IPS-18c (cell line): Measurements from ENCODE around the gene DACH2.
"Not testable (repeated sequence)": the region's sequence is repeated elsewhere in the genome, so short reads cannot be mapped to it uniquely, and the experiment has no call there.

Source experiments
- H3K4me3 ChIP-seq: 2 replicates; pipeline ENCODE4 v1.7.0; 2013; ENCODE audit warnings: low read depth, mild to moderate bottlenecking, low read length, moderate library complexity; ENCODE audit not compliant: insufficient read depth
- H3K9me3 ChIP-seq: one replicate; pipeline ENCODE4 v1.6.1; 2013; ENCODE audit warnings: mild to moderate bottlenecking, low read length, moderate library complexity; ENCODE audit not compliant: control insufficient read depth, insufficient read depth

Gene DACH2

DNA sequence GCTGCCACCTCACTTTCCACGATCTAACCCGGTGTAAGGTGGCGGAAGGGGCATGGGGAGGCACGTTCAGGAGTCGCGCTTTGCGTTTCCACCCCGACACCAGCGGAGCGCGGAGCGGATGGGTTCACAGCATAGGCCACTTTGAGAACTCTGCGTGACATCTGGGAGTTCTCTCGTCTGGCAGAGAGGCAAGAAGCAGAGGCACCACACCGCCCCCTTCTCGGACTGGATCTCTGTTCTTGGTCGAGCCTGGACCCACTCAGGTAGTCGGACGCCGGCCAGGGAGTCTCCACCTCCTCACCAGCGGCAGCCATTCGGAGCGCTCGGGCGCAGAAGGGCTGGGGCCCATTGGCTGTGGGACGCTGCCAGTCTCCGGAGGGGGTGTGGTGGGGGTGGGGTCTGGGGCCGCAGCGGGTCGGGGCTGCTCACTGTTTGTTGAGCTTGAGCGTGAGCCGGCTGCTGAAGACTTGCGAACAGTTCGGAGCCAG is at the start of gene DACH2:
TSS of gene DACH2 (plus strand) at position 428 of the 488 bp plus-strand sequence.
- Histone ChIP-seq H3K9me3 (no peaks in the 10 kb centered on the region), H3K4me3 (peak within 1 kb of the TSS; percentile 62)

DNA sequence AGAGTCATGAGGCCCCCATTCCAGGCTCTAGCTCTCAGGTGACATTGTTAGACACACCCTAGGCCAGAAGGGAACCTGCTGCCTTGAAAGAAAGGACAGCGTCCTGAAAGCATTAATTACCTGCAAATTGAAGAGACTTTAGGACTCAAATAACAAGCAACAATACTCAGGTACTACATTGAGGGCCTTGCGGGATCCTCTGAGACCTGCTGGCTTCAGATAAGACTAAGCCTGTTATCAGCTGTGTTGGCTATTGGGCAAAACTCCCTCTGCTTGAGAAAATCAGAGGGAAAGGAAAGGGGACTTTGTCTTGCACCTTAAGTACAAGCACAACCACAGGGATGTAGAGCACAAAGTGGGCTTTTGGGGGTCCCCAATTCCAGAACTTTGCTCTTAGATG is 45.9 kb upstream of the DACH2 start:
- no peaks in the 10 kb centered on the region for H3K9me3 ChIP-seq
- no peak overlapping the region for H3K4me3 ChIP-seq

DNA sequence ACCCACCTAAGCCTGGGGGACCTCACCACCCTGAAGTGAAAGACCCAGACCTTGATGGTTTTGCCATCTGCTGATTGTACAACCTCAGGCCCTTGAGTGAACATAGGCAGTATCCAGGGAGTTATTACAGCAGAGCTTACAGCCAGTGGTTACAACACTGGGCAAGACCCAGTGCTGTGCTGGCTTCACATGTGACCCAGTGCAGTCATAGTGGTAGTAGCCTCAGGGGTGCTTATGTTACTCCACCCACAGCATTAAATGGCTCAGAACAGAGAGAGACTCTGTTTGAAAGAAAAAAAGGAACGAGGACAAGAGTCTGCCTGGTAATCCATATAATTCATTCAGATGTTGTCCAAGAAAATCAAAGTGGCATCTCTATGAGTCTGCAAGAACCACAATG is 45.2 kb upstream of the DACH2 start:
- peaks cover 4% of the 10 kb centered on the region for H3K9me3 ChIP-seq
- no peak overlapping the region for H3K4me3 ChIP-seq

GRCh38 chrX:86104526-86104925 is 43.7 kb upstream of the DACH2 start:
- no peak overlapping the region for H3K4me3 ChIP-seq
- H3K9me3 ChIP-seq, result peaks cover 4% of the 10 kb centered on the region

DNA sequence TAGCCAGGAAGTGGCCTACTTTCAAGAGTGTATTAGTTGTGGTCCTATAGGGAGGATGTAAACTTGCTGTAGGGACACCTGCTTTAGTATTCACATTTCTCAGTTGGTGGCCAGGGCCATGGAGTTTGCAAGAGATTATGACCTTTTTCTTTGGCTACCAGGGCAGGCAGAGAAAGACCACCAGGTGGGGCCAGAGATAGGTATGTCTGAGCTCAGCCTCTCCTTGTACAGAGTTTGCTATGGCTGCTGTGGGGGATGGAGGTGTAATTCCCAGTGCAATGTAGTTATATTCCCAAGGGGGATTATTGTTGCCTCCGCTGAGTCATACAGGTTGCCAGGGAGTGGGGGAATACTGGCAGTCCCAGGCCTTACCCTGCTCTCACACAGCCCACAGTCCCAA is 26.3 kb upstream of the DACH2 start:
- H3K4me3 ChIP-seq, result no peak overlapping the region
- peaks cover 2% of the 10 kb centered on the region for H3K9me3 ChIP-seq

- Histone ChIP-seq H3K4me3 (no peak overlapping the region), H3K9me3 (no peaks in the 10 kb centered on the region)
Observed at GRCh38 chrX:86133761-86134160, 14.5 kb upstream of the DACH2 start.

- Histone ChIP-seq H3K9me3 (no peaks in the 10 kb centered on the region), H3K4me3 (no peak overlapping the region)
Observed at GRCh38 chrX:86137071-86137470, 11.2 kb upstream of the DACH2 start.

DNA sequence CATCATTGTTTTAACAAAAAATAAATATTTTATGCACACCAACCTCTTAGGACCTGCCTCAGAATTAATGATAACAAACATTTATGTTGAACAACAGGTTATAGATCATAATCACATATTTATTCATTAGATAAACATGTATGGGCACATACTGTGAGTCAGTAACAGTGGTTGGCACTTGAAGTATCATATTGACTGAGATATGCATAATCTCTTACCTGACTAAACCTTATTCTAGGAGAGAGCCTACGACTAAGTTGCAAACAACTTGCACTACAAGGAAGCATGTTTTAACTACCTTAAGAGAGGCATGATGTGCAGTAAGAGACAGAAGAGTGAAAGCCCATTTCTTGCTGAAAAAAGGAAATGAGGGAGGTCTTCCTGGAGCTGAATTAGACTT is 6.5 kb upstream of the DACH2 start:
- Histone ChIP-seq H3K4me3 (no peak overlapping the region), H3K9me3 (no peaks in the 10 kb centered on the region)

DNA sequence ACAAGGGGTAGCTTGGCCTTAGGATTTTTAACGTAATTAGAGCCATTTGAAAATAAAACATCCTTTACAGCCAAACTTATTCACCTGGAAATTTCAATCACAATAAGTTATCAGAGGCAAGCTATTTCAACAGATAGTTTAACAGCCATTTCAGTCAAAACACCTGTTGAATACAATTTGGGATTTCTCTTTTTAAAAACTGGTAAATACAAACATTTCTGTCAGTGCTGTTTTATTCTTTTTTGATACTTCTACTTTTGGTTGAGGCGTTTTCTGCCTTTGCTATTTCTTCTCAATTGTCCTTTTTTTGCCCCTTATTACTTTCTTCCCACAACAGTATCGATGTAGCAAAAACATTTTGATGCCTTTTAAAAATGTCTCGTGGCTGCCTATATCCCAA is 2.1 kb upstream of the DACH2 start:
- Histone ChIP-seq H3K9me3 (no peaks in the 10 kb centered on the region), H3K4me3 (no peak overlapping the region)

DNA sequence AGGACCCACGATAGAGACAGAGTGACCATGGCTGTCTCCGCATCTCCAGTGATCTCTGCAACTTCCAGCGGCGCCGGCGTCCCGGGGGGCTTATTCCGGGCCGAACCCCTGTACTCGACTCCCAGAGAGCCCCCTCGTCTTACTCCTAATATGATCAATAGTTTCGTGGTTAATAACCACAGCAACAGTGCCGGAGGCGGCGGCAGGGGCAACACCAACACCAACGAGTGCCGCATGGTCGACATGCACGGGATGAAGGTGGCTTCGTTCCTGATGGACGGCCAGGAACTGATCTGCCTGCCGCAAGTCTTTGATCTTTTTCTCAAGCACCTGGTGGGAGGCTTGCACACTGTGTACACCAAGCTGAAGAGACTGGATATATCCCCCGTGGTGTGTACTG is 343 bp downstream of the DACH2 start:
- peak overlapping the region; percentile 49 for H3K4me3 ChIP-seq

GRCh38 chrX:86149119-86149518 is 868 bp downstream of the DACH2 start:
- Histone ChIP-seq H3K9me3 (no peaks in the 10 kb centered on the region), H3K4me3 (peak overlapping the region; percentile 49)

More for the DNA sequence above, 343 bp downstream of the DACH2 start:
- no peaks in the 10 kb centered on the region for H3K9me3 ChIP-seq

- Histone ChIP-seq H3K9me3 (no peaks in the 10 kb centered on the region), H3K4me3 (no peak overlapping the region)
Observed at GRCh38 chrX:86154553-86154952, 6.3 kb downstream of the DACH2 start.

GRCh38 chrX:86171366-86171765 is 23.1 kb downstream of the DACH2 start:
- H3K9me3 ChIP-seq, result no peaks in the 10 kb centered on the region
- H3K4me3 ChIP-seq, result no peak overlapping the region

GRCh38 chrX:86178906-86179305 is 30.7 kb downstream of the DACH2 start:
- no peaks in the 10 kb centered on the region for H3K9me3 ChIP-seq
- no peak overlapping the region for H3K4me3 ChIP-seq

DNA sequence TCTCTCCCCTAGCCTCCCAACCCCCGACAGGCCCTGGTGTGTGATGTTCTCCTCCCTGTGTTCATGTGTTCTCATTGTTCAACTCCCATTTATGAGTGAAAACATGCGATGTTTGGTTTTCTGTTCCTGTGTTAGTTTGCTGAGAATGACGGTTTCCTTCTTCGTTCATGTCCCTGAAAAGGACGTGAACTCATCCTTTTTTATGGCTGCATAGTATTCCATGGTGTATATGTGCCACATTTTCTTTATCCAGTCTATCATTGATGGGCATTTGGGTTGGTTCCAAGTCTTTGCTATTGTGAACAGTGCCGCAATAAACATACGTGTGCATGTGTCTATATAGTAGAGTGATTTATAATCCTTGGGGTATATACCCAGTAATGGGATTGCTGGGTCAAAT is 33.1 kb downstream of the DACH2 start:
- not testable (repeated sequence) for H3K4me3 ChIP-seq

DNA sequence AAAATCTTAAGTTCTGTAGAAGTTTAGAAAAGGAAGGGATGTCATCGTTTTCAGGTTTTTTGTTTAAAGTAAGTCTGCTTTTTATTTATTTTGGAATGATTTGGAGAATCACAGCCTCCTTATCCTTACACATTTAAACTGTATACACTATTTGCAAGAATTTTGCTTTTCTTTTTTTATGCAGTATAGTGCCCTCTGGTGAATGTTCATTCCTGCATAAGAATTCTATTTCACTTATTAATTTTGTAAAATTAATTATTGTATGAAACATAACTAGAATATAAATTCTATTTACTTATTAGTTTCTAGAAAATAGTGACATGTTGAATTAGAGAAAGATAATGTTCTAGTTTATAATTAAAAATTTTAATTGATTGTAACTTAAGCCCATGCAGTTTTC is 44.6 kb downstream of the DACH2 start:
- H3K9me3 ChIP-seq, result no peaks in the 10 kb centered on the region

More for the DNA sequence above, 33.1 kb downstream of the DACH2 start:
- not testable (repeated sequence) for H3K9me3 ChIP-seq

DNA sequence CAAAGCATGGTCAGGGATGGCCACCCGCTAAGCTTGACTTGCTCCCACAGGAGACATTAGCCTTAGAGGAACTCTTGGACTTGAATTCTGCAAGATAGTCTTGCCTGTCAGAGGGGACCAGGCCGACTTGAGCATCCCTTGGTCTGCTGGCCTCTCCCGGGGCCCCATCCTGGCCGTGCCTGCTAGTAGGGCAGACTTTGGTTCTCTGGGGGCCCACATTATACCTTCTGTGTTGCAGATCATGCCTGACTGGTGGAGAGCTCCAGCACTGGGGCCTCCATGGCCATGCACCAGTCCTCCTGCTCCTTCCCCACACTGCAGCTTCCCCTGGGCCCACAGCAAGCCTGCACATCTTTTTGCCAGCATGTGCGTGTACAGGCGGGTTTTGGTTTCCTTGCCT is 46.5 kb downstream of the DACH2 start:
- H3K4me3 ChIP-seq, result no peak overlapping the region
- no peaks in the 10 kb centered on the region for H3K9me3 ChIP-seq

More for the DNA sequence above, 44.6 kb downstream of the DACH2 start:
- H3K4me3 ChIP-seq, result no peak overlapping the region

DNA sequence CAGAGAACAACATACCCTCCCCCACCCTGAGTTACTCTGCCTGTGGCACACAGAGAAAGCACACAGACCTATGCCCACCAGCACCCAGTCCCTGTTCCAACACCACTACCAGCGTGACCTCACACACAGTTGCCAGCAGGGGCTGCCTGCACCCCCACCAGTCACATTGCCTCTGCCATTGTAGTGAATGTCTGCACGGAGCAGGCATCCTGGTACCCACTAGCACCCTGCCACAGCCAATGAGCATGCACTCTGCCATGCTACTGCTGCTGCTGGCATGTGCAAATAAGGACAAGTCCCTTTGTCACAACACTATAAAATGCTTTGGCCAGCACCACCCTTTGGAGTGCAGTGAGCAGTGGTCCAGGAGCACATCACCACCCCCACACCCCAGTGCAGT is 47.1 kb downstream of the DACH2 start:
- Histone ChIP-seq H3K9me3 (no peaks in the 10 kb centered on the region), H3K4me3 (no peak overlapping the region)

DNA sequence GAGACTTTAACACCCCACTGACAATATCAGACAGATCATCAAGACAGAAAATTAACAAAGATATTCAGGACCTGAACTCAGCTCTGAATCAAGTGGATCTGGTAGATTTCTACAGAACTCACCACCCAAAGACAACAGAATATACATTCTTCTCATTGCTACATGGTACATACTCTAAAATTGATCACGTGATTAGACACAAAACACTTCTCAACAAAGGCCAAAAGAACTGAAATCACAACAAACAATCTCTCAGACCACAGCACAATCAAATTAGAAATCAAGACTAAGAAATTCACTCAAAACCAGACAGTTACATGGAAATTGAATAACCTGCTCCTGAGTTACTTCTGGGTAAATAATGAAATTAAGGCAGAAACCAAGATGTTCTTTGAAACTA is 49.6 kb downstream of the DACH2 start:
- no peaks in the 10 kb centered on the region for H3K9me3 ChIP-seq

More for the DNA sequence above, 49.6 kb downstream of the DACH2 start:
- no peak overlapping the region for H3K4me3 ChIP-seq
